ENCODE measurements around the gene EML4.

The EML4 gene

GRCh38 chr2:42138163-42139015 is 30.8 kb upstream of the EML4 start:
- no peak for DNase-seq (ENCODE audit: low read depth, low spot score)

GRCh38 chr2:42139101-42139500 is 30.1 kb upstream of the EML4 start:
- DNase-seq (ENCODE audit: low read depth, low spot score) = no peak

GRCh38 chr2:42140496-42140895 is 28.7 kb upstream of the EML4 start:
- no peak for DNase-seq (ENCODE audit: low read depth, low spot score)

- no peak for DNase-seq (ENCODE audit: low read depth, low spot score)
Observed at GRCh38 chr2:42141687-42142546, 27.2 kb upstream of the EML4 start.

GRCh38 chr2:42142547-42143184 is 26.5 kb upstream of the EML4 start:
- DNase-seq (ENCODE audit: low read depth, low spot score) = no peak

GRCh38 chr2:42147641-42148274 is 21.4 kb upstream of the EML4 start:
- DNase-seq (ENCODE audit: low read depth, low spot score) = no peak

- no peak for DNase-seq (ENCODE audit: low read depth, low spot score)
Observed at GRCh38 chr2:42150159-42150558, 19.0 kb upstream of the EML4 start.

- DNase-seq (ENCODE audit: low read depth, low spot score) = no peak
Observed at GRCh38 chr2:42153944-42154581, 15.1 kb upstream of the EML4 start.

- DNase-seq (ENCODE audit: low read depth, low spot score) = no peak
Observed at GRCh38 chr2:42156721-42157120, 12.4 kb upstream of the EML4 start.

GRCh38 chr2:42161444-42161843 is 7.7 kb upstream of the EML4 start:
- DNase-seq (ENCODE audit: low read depth, low spot score) = no peak

- DNase-seq (ENCODE audit: low read depth, low spot score) = no peak
Observed at GRCh38 chr2:42163444-42164045, 5.6 kb upstream of the EML4 start.

- DNase-seq (ENCODE audit: low read depth, low spot score) = no peak
Observed at GRCh38 chr2:42164046-42164445, 5.1 kb upstream of the EML4 start.

GRCh38 chr2:42164971-42165370 is 4.2 kb upstream of the EML4 start:
- no peak for DNase-seq (ENCODE audit: low read depth, low spot score)

GRCh38 chr2:42167458-42167857 is 1.7 kb upstream of the EML4 start:
- DNase-seq (ENCODE audit: low read depth, low spot score) = no peak

GRCh38 chr2:42168459-42169099 is 574 bp upstream of the EML4 start:
- DNase-seq (ENCODE audit: low read depth, low spot score) = no peak

GRCh38 chr2:42169874-42170521 is 845 bp downstream of the EML4 start:
- no peak for DNase-seq (ENCODE audit: low read depth, low spot score)

- no peak for DNase-seq (ENCODE audit: low read depth, low spot score)
Observed at GRCh38 chr2:42170619-42171395, 1.7 kb downstream of the EML4 start.

- DNase-seq (ENCODE audit: low read depth, low spot score) = no peak
Observed at GRCh38 chr2:42171396-42171980, 2.3 kb downstream of the EML4 start.

- DNase-seq (ENCODE audit: low read depth, low spot score) = no peak
Observed at GRCh38 chr2:42172020-42172419, 2.9 kb downstream of the EML4 start.

All from activated naive CD8-positive, alpha-beta T cell treated with anti-CD3 and anti-CD28 coated beads, Interleukin-2, amount 50 U/mL, for 16 hours (primary cell).